Heart left ventricle (tissue), 13 donors: ENCODE measurements around the gene WDR48.

ENCODE experiments used
- POLR2A ChIP-seq, 2 donors: fragments of 450-650 bp; IDR thresholded peaks; one replicate each; pipeline ENCODE4 v1.6.1; 2017; ENCODE audit warnings: antibody characterized with exemption in 2 of 2, mild to moderate bottlenecking in 2 of 2, moderate library complexity in 2 of 2
- TF ChIP-seq, protein P1 (sequence below), 12 donors: fragments of 200-600 bp; sonication (generic) in 4 of 12; IDR thresholded peaks; one replicate each; pipeline versions ENCODE4 v1.5.0 to v1.8.0; 2018 to 2022; ENCODE audit warnings: antibody characterized with exemption in 12 of 12, mild to moderate bottlenecking in 5 of 12
- donor health status: ischemic (EF 13 %, LVEDD 7.1; RV severe dilation, severe dysfunction).
- donor health status: DM: no; HTN: yes; CAD: no.
- donor health status: DM: no; HTN: no; CAD: no.
- donor health status: ischemic (EF 25% LVEDD 6.9; RV normal size, moderate dysfunction).
- donor health status: ischemic (EF 25% LVEDD 5.7; RV mildly dilated, moderate dysfunction).
- donor health status: ischemic (EF 35%, LVEDD 5.7; RV mildly dilated, moderate dysfunction).
- donor health status: nonischemic (EF 11% LVEDD 7.7; RV severe dilation, severe dysfunction).
- donor health status: DM: yes; HTN: yes; CAD: no.
- donor health status: PGD.
- donor health status: ischemic (EF 29% LVEDD 5.4; RV normal size, mild dysfunction).
- donor health status: nonischemic (EF 23%, LVEDD 6.1; RV moderate dilation, normal function).

DNA sequence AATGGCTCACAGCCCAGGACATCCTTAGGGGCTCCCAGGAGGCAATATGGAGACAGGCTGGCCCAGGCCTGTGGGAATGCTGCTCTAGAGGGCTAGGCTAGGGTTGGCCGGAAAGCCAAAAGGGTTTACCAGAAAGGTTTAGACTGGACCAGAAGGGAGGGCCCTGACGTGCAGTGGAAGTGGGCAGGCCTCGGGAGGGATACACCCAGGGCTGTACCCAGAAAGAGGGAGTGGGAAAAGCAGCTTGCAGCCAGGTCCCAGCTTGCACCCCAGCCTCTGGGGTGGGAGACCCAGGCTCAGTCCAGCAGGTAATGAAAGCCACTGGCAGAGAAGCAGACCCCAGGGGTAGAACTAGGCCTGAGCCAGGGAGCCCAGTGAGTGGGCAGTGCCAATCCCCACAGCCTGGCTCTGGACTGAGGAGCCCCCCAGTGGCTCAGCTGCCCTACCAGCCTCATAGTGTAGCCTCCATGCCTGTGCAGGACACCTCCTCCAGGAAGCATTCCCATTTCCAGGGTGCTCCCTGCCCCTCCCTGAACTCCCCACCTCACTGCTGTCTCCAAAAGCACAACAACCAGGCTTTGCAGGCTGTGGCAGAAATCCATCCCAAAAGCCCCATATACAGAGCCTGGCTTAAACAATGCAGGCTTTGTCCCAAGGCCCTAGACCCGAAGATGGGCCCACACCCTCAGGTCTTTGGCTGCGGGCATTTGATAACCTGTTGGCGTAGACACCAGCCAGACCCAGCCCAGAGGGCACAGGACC lies 52.2 kb downstream of the WDR48 start:
- TF ChIP-seq, protein P1, sequence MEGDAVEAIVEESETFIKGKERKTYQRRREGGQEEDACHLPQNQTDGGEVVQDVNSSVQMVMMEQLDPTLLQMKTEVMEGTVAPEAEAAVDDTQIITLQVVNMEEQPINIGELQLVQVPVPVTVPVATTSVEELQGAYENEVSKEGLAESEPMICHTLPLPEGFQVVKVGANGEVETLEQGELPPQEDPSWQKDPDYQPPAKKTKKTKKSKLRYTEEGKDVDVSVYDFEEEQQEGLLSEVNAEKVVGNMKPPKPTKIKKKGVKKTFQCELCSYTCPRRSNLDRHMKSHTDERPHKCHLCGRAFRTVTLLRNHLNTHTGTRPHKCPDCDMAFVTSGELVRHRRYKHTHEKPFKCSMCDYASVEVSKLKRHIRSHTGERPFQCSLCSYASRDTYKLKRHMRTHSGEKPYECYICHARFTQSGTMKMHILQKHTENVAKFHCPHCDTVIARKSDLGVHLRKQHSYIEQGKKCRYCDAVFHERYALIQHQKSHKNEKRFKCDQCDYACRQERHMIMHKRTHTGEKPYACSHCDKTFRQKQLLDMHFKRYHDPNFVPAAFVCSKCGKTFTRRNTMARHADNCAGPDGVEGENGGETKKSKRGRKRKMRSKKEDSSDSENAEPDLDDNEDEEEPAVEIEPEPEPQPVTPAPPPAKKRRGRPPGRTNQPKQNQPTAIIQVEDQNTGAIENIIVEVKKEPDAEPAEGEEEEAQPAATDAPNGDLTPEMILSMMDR (IDR thresholded peaks at IDR 0.05) = no peak
- no peak for TF ChIP-seq POLR2A (IDR thresholded peaks at IDR 0.05)
